Muscle of arm (tissue), 12 donors: ENCODE data around the gene TMEM92. TPM values are rescaled to one million over a fixed set of nuclear protein-coding genes. Genes with fewer than 3 reads are reported as not detected.
"Not testable (repeated sequence)": the region's sequence is repeated elsewhere in the genome, so short reads cannot be mapped to it uniquely, and the experiment has no call there.

Source experiments
- DNase-seq: peaks from one replicate; pipeline ENCODE4 v3.0.0-alpha.2; 2013
- polyA plus RNA-seq, 12 donors: library from polyadenylated mRNA; unstranded; fragments of 120-200 nt; gene quantifications; one replicate each; pipeline ENCODE4 v1.2.1, GENCODE V29; 2013; ENCODE audit not compliant: insufficient read length in 12 of 12

TMEM92 gene
- polyA plus RNA-seq, 12 donors: 0.72 to 3.1 (median 1.3) TPM; not detected in 2

GRCh38 chr17:50298018-50298417 is 23.8 kb downstream of the TMEM92 start:
- DNase-seq: no peak

- no peak for DNase-seq
Observed at GRCh38 chr17:50299776-50300175, 25.5 kb downstream of the TMEM92 start.

- DNase-seq: not testable (repeated sequence)
Observed at GRCh38 chr17:50300824-50301223, 26.6 kb downstream of the TMEM92 start.

- no peak for DNase-seq
Observed at GRCh38 chr17:50301891-50302584, 27.8 kb downstream of the TMEM92 start.

- no peak for DNase-seq
Observed at GRCh38 chr17:50303051-50303450, 28.8 kb downstream of the TMEM92 start.

DNA sequence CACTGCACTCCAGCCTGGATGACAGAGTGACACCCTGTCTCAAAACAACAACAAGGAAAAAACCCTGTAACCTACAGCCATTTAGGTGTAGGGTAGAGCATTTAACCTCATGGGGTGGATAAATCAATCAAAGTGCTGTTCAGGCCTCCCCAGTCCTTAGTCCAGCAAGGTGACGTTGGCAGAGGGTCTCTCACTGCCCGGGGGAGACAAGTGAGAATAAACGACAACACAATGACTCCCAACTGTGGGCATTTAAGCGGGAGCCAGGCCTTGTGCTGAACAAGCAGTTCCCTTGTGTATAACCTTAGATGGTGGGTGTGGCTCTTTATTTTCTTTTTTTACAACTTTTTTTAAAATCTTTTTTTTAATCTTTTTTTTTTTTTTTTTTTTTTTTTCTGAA is 29.3 kb downstream of the TMEM92 start:
- DNase-seq: no peak

GRCh38 chr17:50304781-50305404 is 30.6 kb downstream of the TMEM92 start:
- DNase-seq: no peak

DNA sequence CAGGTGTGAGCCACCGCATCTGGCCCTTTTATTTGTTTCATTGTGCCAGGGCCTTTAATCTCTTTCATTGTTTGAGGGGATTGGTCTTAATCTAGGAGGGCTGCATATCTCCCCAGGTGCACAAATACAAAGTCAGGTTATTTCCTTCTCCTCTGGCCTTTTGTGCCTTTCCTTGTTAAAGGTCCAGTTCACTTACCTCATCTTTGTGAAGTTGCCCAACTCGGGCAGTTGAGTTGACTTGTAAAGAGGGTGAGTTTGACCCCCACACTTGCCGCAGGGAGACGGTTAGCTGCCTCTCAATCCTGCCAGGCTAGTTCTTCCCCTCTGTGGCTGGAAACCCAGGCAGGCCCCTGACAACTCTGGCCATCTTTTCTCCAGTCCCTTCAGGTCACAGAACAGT is 33.4 kb downstream of the TMEM92 start:
- no peak for DNase-seq

DNA sequence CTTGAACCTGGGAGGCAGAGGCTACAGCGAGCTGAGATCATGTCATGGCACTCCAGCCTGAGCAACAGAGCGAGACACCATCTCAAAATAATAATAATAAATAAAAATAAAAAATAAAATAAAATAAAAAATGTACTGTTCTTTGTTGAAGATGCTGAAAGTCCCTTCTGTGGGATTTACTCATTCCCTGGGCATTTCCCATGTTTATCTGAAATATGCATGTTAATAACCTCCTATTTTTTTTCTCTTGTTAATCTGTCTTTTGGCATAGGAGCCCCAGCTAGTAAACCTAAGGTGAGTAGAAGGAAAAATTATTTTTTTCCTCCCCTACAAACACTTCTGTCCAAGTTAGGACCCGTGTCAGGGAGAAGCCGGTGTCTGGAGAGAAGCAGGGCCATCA is 34.4 kb downstream of the TMEM92 start:
- no peak for DNase-seq

DNA sequence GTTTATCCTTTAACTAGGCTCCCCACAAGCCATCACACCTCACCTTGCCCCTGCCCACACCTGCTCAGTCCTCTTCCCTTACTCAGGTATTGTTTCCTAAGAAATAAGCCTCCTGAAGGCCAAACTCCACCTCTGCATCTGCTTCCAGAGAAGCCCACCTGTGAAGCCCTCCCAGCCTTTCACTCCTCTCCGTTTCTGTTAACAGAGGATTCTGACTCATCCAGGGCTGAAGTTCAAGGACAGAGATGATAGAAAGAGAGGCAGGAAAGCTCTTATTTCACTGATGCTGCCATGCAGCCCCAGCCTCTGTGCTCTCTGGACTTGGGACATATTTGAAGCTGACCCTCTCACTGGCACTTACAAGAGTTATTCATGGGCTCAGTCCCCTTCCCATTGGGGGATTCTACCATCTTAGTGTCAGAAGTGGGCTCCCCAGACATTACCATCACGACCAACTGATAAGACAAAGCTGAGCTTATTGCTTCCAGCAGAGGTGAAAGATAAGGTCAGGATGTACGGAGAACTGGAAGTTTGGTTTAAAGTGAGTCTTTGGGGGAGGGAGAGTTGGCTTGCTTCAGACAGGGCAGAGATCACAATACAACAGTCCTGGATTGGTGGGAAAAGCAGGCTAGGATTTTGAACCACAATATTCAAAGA is 36.3 kb downstream of the TMEM92 start:
- DNase-seq: no peak

GRCh38 chr17:50311112-50311460 is 36.8 kb downstream of the TMEM92 start:
- DNase-seq: no peak

GRCh38 chr17:50311483-50311882 is 37.2 kb downstream of the TMEM92 start:
- DNase-seq: no peak

- no peak for DNase-seq
Observed at GRCh38 chr17:50312308-50312707, 38.0 kb downstream of the TMEM92 start.

GRCh38 chr17:50314456-50315011 is 40.3 kb downstream of the TMEM92 start:
- no peak for DNase-seq

- no peak for DNase-seq
Observed at GRCh38 chr17:50316016-50316587, 41.8 kb downstream of the TMEM92 start.

GRCh38 chr17:50316660-50317059 is 42.4 kb downstream of the TMEM92 start:
- DNase-seq: not testable (repeated sequence)

DNA sequence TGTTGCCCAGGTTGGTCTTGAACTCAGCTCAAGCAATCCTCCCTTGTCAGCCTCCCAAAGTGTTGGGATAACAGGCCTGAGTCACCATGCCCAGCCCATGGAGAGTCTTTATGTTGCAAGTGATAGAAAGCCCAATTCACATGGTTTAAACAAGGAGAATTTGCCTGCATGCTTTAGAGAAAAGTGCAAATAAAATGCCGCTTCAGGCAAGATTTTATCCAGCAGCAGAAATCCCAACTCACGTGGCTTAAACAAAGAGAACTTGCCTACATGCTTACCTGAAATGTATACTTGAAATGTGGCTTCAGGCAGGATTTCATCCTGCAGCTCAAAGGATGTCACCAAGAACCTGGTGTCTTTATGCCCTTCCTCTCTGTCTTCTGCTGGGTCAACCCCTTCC is 42.9 kb downstream of the TMEM92 start:
- DNase-seq: no peak

GRCh38 chr17:50318501-50319285 is 44.4 kb downstream of the TMEM92 start:
- DNase-seq: no peak

- no peak for DNase-seq
Observed at GRCh38 chr17:50319306-50320004, 45.2 kb downstream of the TMEM92 start.

DNA sequence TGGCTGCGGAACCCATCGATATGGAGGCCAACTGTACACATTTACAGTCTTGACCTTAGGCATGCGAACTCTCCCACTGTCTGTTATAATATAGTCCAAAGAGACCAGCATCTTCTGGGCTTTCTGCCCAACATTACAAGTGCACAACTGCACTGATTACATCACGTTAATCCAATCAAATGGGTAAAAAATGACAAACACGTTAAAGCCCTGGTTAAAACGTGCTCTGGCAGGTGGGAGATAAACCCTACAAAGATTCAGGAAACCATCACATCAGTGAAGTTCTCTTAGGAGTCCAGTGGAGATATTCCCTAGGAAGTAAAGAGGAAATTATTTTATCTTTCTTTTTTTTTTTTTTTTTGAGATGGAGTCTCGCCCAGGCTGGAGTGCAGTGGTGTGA is 48.0 kb downstream of the TMEM92 start:
- no peak for DNase-seq

DNA sequence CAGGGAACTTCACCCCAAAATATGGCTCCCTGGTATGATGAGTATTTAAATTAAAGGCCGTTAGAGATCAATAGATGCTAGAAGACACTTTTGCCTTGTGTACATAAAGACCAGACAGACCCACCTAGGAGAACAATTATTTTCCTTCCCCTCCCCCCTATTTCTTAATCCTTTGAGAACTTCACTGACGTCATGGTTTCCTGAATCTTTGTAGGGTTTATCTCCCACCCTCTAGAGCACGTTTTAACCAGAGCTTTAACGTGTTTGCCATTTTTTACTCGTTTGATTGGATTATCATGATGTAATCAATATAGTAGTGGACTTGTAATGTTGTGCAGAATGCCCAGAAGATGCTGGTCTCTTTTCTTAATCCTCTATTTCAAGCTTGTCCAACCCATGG is 48.8 kb downstream of the TMEM92 start:
- no peak for DNase-seq
